ENCODE measurements around the gene TENM4.

The TENM4 gene

DNA sequence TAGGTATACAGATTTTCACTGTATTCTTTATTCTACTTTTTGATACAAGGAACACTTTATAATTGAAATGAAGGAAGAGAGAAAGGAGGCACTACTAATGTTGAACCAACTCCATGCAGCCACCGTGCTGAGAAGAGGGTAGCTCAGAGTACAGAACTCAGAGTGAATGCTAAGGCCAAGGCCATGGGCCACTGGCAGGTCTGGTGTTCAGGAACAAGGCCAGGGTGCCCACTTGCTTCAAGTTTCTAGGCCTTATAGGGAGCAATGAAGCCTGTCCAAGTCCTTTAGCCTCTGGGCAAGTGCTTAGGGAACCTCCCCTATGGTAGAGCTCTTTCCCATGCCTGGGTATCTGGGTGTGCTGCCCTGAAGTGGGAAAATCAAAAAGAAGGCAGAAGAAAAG, 235.0 kb downstream of the TENM4 start:
- POLR2A ChIA-PET, result no interaction called here
- TF ChIP-seq ZNF624 (tag by site-specific recombination; IDR thresholded peaks at IDR 0.05) (no peak), ZNF423 (tag by site-specific recombination; IDR thresholded peaks at IDR 0.05) (no peak), ZNF585B (tag by site-specific recombination; IDR thresholded peaks at IDR 0.05) (no peak), ZFP69B (tag by site-specific recombination; IDR thresholded peaks at IDR 0.05) (no peak), ZNF391 (tag by site-specific recombination; IDR thresholded peaks at IDR 0.05; ENCODE audit: borderline replicate concordance, low read depth) (no peak), ZNF664 (tag by site-specific recombination; IDR thresholded peaks at IDR 0.05) (no peak), ZNF76 (tag by site-specific recombination; IDR thresholded peaks at IDR 0.05; ENCODE audit: borderline replicate concordance, low read depth) (no peak), ZNF501 (tag by site-specific recombination; IDR thresholded peaks at IDR 0.05) (no peak), ZNF629 (tag by site-specific recombination; IDR thresholded peaks at IDR 0.05) (no peak), ZNF292 (tag by site-specific recombination; IDR thresholded peaks at IDR 0.05; ENCODE audit: borderline replicate concordance, low read depth) (no peak)
- TF ChIP-seq, protein P1, sequence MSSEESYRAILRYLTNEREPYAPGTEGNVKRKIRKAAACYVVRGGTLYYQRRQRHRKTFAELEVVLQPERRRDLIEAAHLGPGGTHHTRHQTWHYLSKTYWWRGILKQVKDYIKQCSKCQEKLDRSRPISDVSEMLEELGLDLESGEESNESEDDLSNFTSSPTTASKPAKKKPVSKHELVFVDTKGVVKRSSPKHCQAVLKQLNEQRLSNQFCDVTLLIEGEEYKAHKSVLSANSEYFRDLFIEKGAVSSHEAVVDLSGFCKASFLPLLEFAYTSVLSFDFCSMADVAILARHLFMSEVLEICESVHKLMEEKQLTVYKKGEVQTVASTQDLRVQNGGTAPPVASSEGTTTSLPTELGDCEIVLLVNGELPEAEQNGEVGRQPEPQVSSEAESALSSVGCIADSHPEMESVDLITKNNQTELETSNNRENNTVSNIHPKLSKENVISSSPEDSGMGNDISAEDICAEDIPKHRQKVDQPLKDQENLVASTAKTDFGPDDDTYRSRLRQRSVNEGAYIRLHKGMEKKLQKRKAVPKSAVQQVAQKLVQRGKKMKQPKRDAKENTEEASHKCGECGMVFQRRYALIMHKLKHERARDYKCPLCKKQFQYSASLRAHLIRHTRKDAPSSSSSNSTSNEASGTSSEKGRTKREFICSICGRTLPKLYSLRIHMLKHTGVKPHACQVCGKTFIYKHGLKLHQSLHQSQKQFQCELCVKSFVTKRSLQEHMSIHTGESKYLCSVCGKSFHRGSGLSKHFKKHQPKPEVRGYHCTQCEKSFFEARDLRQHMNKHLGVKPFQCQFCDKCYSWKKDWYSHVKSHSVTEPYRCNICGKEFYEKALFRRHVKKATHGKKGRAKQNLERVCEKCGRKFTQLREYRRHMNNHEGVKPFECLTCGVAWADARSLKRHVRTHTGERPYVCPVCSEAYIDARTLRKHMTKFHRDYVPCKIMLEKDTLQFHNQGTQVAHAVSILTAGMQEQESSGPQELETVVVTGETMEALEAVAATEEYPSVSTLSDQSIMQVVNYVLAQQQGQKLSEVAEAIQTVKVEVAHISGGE (tag by site-specific recombination; conservative IDR thresholded peaks at IDR 0.05; ENCODE audit: low read depth), result no peak
- TF ChIP-seq, protein P2, sequence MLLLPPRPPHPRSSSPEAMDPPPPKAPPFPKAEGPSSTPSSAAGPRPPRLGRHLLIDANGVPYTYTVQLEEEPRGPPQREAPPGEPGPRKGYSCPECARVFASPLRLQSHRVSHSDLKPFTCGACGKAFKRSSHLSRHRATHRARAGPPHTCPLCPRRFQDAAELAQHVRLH (tag by site-specific recombination; IDR thresholded peaks at IDR 0.05), result no peak
- TF ChIP-seq, protein P3, sequence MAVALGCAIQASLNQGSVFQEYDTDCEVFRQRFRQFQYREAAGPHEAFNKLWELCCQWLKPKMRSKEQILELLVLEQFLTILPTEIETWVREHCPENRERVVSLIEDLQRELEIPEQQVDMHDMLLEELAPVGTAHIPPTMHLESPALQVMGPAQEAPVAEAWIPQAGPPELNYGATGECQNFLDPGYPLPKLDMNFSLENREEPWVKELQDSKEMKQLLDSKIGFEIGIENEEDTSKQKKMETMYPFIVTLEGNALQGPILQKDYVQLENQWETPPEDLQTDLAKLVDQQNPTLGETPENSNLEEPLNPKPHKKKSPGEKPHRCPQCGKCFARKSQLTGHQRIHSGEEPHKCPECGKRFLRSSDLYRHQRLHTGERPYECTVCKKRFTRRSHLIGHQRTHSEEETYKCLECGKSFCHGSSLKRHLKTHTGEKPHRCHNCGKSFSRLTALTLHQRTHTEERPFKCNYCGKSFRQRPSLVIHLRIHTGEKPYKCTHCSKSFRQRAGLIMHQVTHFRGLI (tag by site-specific recombination; IDR thresholded peaks at IDR 0.05), result no peak
- TF ChIP-seq, protein P4, sequence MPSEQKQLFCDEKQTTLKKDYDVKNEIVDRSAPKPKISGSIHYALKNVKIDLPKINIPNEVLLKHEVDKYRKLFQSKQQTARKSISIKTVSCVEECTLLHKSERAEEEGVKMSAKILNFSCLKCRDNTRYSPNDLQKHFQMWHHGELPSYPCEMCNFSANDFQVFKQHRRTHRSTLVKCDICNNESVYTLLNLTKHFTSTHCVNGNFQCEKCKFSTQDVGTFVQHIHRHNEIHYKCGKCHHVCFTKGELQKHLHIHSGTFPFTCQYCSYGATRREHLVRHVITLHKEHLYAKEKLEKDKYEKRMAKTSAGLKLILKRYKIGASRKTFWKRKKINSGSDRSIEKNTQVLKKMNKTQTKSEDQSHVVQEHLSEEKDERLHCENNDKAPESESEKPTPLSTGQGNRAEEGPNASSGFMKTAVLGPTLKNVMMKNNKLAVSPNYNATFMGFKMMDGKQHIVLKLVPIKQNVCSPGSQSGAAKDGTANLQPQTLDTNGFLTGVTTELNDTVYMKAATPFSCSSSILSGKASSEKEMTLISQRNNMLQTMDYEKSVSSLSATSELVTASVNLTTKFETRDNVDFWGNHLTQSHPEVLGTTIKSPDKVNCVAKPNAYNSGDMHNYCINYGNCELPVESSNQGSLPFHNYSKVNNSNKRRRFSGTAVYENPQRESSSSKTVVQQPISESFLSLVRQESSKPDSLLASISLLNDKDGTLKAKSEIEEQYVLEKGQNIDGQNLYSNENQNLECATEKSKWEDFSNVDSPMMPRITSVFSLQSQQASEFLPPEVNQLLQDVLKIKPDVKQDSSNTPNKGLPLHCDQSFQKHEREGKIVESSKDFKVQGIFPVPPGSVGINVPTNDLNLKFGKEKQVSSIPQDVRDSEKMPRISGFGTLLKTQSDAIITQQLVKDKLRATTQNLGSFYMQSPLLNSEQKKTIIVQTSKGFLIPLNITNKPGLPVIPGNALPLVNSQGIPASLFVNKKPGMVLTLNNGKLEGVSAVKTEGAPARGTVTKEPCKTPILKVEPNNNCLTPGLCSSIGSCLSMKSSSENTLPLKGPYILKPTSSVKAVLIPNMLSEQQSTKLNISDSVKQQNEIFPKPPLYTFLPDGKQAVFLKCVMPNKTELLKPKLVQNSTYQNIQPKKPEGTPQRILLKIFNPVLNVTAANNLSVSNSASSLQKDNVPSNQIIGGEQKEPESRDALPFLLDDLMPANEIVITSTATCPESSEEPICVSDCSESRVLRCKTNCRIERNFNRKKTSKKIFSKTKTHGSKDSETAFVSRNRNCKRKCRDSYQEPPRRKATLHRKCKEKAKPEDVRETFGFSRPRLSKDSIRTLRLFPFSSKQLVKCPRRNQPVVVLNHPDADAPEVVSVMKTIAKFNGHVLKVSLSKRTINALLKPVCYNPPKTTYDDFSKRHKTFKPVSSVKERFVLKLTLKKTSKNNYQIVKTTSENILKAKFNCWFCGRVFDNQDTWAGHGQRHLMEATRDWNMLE (tag by site-specific recombination; conservative IDR thresholded peaks at IDR 0.05; ENCODE audit: low read depth), result no peak
- CTCF ChIA-PET, result no interaction called here
- H3K36me3 ChIP-seq (ENCODE audit: control insufficient read depth in 2 of 2, insufficient read depth in 1 of 2, low read length in 2 of 2), result no peaks in the 10 kb centered on the region
- no peaks in the 10 kb centered on the region for H3K4me1 ChIP-seq (ENCODE audit: control insufficient read depth, insufficient read depth, low read length)
- H3K27ac ChIP-seq (ENCODE audit: extremely low read depth, low read depth, low read length), result no peak overlapping the region
- H3K4me3 ChIP-seq (ENCODE audit: low read depth, low read length), result no peak overlapping the region
- no peaks in the 10 kb centered on the region for H3K9me3 ChIP-seq (ENCODE audit: control insufficient read depth, insufficient read depth, low read depth, low read length)

DNA sequence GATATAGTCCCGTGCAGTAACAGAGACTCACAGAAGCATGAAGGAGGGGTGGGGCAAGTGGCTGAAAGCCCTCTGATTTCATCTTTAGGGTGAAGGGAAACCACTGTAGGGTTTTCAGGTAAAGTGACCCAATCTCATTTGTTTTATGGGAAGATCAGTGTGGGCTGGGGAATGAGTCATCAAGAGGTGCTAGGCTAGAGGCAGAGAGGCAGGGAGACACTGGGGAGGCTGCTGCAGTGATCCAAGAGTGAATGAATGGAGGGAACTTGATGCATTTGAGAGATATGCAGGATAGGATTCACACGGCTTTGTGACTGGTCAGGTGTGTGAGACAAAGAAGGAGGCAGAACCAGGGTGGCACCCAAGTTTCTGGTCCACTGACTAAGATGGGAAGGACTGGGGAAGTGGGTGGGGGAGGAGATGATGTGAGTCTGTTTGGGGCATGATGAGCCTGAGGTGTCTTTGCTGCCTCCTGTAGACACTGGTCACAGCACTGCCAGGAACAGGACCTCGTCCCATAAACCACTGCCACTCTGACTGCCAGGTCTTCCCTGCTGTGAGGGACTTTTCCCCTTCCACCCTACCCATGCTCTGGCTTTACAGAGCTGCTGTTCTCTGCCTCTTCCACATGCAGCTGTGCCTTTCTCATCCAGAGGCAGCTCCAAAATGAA, 239.0 kb downstream of the TENM4 start:
- ChIA-PET CTCF (interaction anchor here (0.6 to 0.7 kb wide), 3 partner anchors 50 to 166 kb away, joined by 3 to 4 read pairs (median 3); no protein-coding TSS in a partner anchor), POLR2A (no interaction called here)
- no peak overlapping the region for H3K27ac ChIP-seq (ENCODE audit: extremely low read depth, low read depth, low read length)
- no peaks in the 10 kb centered on the region for H3K36me3 ChIP-seq (ENCODE audit: control insufficient read depth in 2 of 2, insufficient read depth in 1 of 2, low read length in 2 of 2)
- H3K4me3 ChIP-seq (ENCODE audit: low read depth, low read length), result no peak overlapping the region
- no peaks in the 10 kb centered on the region for H3K9me3 ChIP-seq (ENCODE audit: control insufficient read depth, insufficient read depth, low read depth, low read length)
- no peaks in the 10 kb centered on the region for H3K4me1 ChIP-seq (ENCODE audit: control insufficient read depth, insufficient read depth, low read length)
- TF ChIP-seq ZNF24 (tag by site-specific recombination; IDR thresholded peaks at IDR 0.05) (no peak), ZNF837 (tag by site-specific recombination; IDR thresholded peaks at IDR 0.05) (no peak), ZNF529 (tag by site-specific recombination; IDR thresholded peaks at IDR 0.05; ENCODE audit: insufficient replicate concordance) (no peak), ZNF266 (tag by site-specific recombination; IDR thresholded peaks at IDR 0.05; ENCODE audit: low read depth) (no peak), ZNF366 (tag by site-specific recombination; conservative IDR thresholded peaks at IDR 0.05) (no peak)
- TF ChIP-seq, protein P5, sequence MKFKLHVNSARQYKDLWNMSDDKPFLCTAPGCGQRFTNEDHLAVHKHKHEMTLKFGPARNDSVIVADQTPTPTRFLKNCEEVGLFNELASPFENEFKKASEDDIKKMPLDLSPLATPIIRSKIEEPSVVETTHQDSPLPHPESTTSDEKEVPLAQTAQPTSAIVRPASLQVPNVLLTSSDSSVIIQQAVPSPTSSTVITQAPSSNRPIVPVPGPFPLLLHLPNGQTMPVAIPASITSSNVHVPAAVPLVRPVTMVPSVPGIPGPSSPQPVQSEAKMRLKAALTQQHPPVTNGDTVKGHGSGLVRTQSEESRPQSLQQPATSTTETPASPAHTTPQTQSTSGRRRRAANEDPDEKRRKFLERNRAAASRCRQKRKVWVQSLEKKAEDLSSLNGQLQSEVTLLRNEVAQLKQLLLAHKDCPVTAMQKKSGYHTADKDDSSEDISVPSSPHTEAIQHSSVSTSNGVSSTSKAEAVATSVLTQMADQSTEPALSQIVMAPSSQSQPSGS (tag by site-specific recombination; IDR thresholded peaks at IDR 0.05; ENCODE audit: low read depth), result no peak
